Measurements from ENCODE around the gene UBE2S.

Gene UBE2S

DNA sequence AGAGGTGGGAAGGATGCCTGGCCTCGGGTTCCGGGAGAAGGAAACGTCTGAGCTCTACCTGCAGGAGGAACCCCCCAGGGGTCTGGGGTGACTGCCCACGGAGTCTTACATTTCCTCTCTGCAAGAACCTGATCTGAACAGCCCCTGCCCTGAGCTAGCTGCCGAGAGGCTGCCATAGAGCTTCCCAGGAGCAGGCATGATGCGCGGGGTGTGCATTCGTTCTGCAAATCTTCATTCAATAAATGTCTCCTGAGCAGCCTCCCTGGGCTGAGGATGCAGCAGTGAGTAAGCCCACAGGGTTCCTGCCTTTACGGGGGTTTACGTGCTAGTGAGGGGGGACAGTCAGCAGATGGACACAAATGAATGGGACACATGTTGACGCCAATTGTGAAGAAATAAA, 37.1 kb upstream of the UBE2S start:
- TF ChIP-seq, protein P1, sequence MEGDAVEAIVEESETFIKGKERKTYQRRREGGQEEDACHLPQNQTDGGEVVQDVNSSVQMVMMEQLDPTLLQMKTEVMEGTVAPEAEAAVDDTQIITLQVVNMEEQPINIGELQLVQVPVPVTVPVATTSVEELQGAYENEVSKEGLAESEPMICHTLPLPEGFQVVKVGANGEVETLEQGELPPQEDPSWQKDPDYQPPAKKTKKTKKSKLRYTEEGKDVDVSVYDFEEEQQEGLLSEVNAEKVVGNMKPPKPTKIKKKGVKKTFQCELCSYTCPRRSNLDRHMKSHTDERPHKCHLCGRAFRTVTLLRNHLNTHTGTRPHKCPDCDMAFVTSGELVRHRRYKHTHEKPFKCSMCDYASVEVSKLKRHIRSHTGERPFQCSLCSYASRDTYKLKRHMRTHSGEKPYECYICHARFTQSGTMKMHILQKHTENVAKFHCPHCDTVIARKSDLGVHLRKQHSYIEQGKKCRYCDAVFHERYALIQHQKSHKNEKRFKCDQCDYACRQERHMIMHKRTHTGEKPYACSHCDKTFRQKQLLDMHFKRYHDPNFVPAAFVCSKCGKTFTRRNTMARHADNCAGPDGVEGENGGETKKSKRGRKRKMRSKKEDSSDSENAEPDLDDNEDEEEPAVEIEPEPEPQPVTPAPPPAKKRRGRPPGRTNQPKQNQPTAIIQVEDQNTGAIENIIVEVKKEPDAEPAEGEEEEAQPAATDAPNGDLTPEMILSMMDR (IDR thresholded peaks at IDR 0.05; ENCODE audit: extremely low read depth, insufficient read depth, missing control alignments) = no peak
- in situ Hi-C loops (cut with MboI; ENCODE audit: low pct_unique_long_range_greater_than_20kb, low sequenced_read_pairs, unreplicated experiment) = no loop called here

DNA sequence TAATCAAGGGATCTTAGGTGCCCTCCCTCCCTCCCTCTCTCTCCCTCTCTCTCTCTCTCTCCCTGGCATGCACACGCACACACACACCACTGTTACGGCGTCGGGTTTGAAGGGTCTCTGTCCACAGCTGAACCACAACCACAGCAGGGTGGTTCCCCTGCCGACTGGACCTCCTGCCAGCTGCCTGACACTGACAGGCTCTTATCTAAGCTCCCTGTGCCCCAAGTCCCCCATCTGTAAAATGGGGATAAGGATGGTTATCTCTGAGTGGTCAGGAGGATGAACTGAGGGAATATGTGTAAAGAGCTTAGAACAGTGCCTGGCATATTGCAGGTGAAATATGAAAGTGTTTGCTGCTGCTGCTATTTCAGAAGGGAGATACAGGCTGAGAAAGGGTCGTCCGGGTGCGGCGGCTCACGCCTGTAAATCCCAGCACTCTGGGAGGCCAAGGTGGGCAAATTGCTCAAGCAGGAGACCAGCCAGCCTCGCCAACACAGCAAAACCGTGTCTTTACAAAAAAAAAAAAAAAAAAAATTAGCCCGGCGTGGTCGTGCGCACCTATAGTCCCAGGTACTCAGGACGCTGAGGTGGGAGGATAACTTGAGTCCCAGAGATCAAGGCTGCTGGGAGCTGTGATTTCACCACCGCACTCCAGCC, 36.4 kb upstream of the UBE2S start:
- no peak for DNase-seq (ENCODE audit: low spot score)
- TF ChIP-seq, protein P1 (IDR thresholded peaks at IDR 0.05; ENCODE audit: extremely low read depth, insufficient read depth, missing control alignments) = no peak
- in situ Hi-C loops (cut with MboI; ENCODE audit: low pct_unique_long_range_greater_than_20kb, low sequenced_read_pairs, unreplicated experiment) = no loop called here

More for the DNA sequence above, 37.1 kb upstream of the UBE2S start:
- DNase-seq (ENCODE audit: low spot score) = no peak

DNA sequence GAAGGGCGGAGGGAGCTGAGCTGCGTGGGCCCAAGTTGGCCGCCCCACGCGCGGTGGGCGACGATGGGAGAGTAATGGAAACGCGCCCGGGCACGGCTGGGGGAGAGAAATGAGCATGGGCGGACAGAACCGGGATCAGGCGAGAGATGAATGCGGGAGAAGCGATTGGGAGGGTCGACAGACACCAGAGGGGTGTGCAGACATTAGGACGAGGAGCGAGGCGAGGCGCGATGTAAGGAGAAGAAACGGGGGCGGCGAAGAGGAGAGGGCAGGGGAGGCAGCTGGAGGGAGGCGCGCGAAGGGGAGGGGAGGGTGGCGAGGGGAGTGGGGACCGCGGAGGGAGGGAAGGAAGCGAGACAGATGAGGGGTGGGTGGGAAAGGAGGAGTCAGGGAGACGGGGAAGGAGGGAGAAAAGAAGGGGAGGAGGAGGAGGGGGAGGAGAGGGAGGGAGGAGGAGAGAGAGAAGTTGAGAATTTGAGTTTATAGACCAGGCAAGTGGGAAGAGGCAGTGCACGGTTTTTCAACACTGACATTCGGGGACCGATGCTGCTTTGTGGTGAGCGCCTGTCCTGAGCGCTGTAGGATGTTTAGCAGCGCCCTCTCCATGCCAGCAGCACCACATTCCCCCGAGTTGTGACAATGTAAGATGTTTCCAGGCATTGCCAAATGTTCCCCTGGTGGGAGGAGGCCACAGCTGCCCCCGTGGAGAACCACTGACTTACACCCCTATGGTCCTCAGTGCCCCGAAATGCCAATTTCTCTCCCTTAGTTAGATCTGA, 35.6 kb upstream of the UBE2S start, which contains the start of gene SHISA7:
Gene SHISA7 (minus strand): TSS at position 256 of the 779 bp plus-strand sequence. CDS start 437 bp downstream, outside the sequence.
- DNase-seq (ENCODE audit: low spot score) = no peak
- in situ Hi-C loops (cut with MboI; ENCODE audit: low pct_unique_long_range_greater_than_20kb, low sequenced_read_pairs, unreplicated experiment) = no loop called here
- TF ChIP-seq, protein P1 (IDR thresholded peaks at IDR 0.05; ENCODE audit: extremely low read depth, insufficient read depth, missing control alignments) = no peak

DNA sequence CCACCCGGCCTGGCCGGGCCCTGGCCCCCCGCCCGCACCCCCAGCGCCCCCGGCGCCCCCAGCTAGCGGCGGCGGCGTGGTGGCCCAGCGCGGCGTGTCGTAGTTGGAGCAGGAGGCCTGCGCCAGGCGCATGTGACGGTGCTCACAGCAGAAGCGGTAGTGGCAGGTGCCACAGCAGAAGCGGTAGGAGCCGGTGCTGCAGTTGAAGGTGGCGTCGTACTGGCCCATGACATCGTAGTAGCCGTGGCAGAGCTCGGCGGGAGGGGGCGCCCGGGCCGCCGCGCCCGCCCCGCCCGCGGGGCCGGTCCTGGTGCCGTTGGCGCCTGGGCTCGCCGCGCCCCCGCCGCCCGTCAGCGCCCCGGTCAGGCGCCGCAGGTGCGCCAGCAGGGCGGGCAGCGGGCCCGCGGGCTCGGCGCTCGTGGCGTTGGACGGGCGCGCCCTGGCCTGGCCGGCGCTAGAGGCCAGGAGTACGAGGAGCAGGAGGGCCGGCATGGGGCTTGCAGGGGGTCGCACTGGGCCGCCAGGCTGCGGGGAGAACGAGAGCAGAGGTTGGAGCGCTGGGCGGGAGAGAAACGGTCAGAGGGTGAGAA, 34.9 kb upstream of the UBE2S start:
- in situ Hi-C loops (cut with MboI; ENCODE audit: low pct_unique_long_range_greater_than_20kb, low sequenced_read_pairs, unreplicated experiment) = no loop called here
- TF ChIP-seq, protein P1 (IDR thresholded peaks at IDR 0.05; ENCODE audit: extremely low read depth, insufficient read depth, missing control alignments) = no peak
- DNase-seq (ENCODE audit: low spot score) = no peak

DNA sequence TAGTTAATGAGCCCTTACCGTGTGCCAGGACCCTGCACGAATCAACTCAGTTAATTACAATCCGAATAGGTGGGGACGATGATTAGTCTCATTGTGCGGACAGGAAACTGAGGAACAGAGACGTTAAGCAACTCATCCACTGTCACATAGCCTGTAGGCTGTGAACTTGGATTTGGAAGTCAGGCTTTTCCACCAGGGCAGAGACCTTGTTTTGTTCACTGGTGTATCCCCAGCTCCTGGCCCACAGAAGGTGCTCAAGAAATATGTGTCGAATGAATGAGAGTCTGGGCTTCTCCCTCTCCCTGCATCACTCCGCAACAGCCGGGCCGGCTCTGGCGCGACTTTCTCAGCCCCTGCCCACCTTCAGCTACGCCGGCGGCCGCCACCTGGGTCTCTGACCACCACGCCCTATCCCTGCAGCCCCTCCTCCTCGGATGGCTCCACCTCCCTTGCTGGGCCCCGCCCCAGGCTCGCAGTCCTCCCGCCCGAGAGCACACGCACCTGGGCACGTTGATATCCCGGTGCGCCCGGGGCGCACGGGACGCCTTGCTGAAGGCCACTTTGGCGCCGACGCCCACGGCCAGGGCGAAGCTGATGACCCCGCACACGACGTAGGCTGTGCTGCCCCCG, 34.2 kb upstream of the UBE2S start:
- TF ChIP-seq, protein P1 (IDR thresholded peaks at IDR 0.05; ENCODE audit: extremely low read depth, insufficient read depth, missing control alignments) = no peak

DNA sequence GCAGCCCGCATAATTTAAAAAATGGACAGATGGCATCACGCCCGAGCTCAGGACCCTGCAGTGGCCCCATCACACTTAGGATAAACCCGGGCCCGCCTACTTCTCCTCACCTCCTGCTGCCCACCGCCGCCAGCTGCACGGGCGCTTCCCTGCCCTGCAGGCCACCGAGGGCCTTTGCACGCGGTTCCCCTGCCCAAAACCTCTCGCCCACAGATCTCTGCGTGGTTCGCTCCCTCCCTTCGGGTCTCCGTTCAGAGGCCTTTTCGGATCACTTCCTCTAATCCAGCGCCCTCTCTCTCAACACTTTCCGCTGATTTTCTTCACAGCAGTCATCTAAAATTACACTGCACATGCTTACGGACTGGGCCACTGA, 33.7 kb upstream of the UBE2S start:
- TF ChIP-seq, protein P1 (IDR thresholded peaks at IDR 0.05; ENCODE audit: extremely low read depth, insufficient read depth, missing control alignments) = no peak
- in situ Hi-C loops (cut with MboI; ENCODE audit: low pct_unique_long_range_greater_than_20kb, low sequenced_read_pairs, unreplicated experiment) = no loop called here
- no peak for DNase-seq (ENCODE audit: low spot score)

More for the DNA sequence above, 34.2 kb upstream of the UBE2S start:
- in situ Hi-C loops (cut with MboI; ENCODE audit: low pct_unique_long_range_greater_than_20kb, low sequenced_read_pairs, unreplicated experiment) = no loop called here
- DNase-seq (ENCODE audit: low spot score) = no peak

Data from GM13977 (cell line).